Naive B cell (primary cell): ENCODE measurements around the gene CDYL. TPM values are rescaled to one million over a fixed set of nuclear protein-coding genes. Genes with fewer than 3 reads are reported as not detected.

Experiments
- ATAC-seq, 2 donors: fragments of 150-1000 bp; cut with Tn5 transposase; 2 replicates each; pipeline ENCODE4 v1.10.0; 2021; ENCODE audit warnings: low read depth in 2 of 2, mild to moderate bottlenecking in 2 of 2, moderate library complexity in 2 of 2
- DNase-seq: peaks from one replicate; pipeline ENCODE4 v3.0.0; 2022
- H3K27ac Mint-ChIP-seq, 6 donors: one replicate each; pipeline ENCODE4 v1.8.0; 2020 to 2022; ENCODE audit warnings: mild to moderate bottlenecking in 6 of 6, mixed read lengths in 6 of 6, moderate library complexity in 5 of 6, inconsistent platforms in 2 of 6
- H3K27me3 Mint-ChIP-seq, 3 donors: one replicate each; pipeline ENCODE4 v1.8.0; 2021 to 2022; ENCODE audit warnings: mixed read lengths in 3 of 3, mild to moderate bottlenecking in 1 of 3
- H3K36me3 Mint-ChIP-seq, 2 donors: one replicate each; pipeline ENCODE4 v1.8.0; 2020 to 2022; ENCODE audit warnings: mixed read lengths in 2 of 2, inconsistent platforms in 1 of 2, mild to moderate bottlenecking in 1 of 2
- H3K4me1 Mint-ChIP-seq, 3 donors: one replicate each; pipeline ENCODE4 v1.8.0; 2020 to 2022; ENCODE audit warnings: mixed read lengths in 3 of 3, inconsistent platforms in 1 of 3, mild to moderate bottlenecking in 1 of 3, moderate library complexity in 1 of 3
- H3K4me3 Mint-ChIP-seq, 8 donors: one replicate each; pipeline ENCODE4 v1.8.0; 2020 to 2022; ENCODE audit warnings: mild to moderate bottlenecking in 8 of 8, mixed read lengths in 8 of 8, moderate library complexity in 8 of 8, inconsistent platforms in 2 of 8
- H3K9me3 Mint-ChIP-seq, 7 donors: one replicate each; pipeline ENCODE4 v1.8.0; 2020 to 2022; ENCODE audit warnings: mixed read lengths in 7 of 7, mild to moderate bottlenecking in 5 of 7, inconsistent platforms in 2 of 7, moderate library complexity in 1 of 7
- polyA plus RNA-seq, 6 donors: library from polyadenylated mRNA; unstranded; fragments of 300-500 nt; fragmentation: Illumina TruSeq; gene quantifications; one replicate each; pipeline ENCODE4 v1.2.3, GENCODE V29; 2021; ENCODE audit warnings: low read depth in 6 of 6

The CDYL gene
- polyA plus RNA-seq, 6 donors from 2014 or later: 5.5 to 9.8 (median 7.8) TPM

DNA sequence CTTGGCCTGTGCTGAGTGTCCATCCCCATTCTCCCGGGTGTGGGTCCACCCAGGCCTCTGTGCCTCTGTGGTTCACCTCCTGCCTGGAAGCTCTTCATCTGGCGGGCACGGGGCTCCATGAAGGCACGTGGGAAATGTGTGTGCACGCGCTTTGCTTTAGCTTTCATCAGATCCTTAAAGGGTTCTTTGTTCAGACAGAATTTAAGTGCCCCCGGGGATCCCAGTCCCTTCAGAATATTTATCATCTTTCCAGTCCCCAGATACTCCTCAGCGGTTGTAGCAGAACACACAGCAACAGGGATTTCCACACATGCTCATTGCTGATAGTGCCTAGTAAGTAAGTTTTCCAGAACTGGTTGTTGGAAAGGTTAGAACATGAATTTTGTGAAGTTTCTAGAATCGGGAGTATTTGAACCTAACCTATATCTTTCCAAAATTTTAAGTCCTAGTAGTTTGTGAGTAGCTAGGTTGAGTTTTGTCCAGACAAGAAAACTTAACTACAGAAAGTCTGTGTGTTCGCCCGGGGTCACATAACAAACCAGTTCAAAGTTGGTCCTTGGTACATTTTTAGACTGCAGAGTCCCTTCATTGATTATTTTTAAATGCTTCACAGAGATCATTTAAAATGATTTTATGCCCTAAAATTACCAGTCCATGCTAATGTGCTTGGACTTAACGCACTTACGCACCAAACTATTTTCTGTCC lies 159.9 kb downstream of the CDYL start:
- Mint-ChIP-seq H3K4me3 (no peak overlapping the region), H3K27me3 (no peaks in the 10 kb centered on the region), H3K4me1 (peaks cover 24 to 33% (median 24%) of the 10 kb centered on the region in 3 donors), H3K27ac (peak overlapping the region; percentile 54 to 87 (median 75)), H3K36me3 (peaks cover 11 to 14% of the 10 kb centered on the region in 2 donors), H3K9me3 (no peaks in the 10 kb centered on the region)
- no peak for DNase-seq
- no peak for ATAC-seq

- H3K4me3 Mint-ChIP-seq: no peak overlapping the region
- no peaks in the 10 kb centered on the region for H3K27me3 Mint-ChIP-seq
- H3K27ac Mint-ChIP-seq: peak overlapping the region in 4 of 6 donors; percentile 54 to 82 (median 68)
- peaks cover 18 to 29% (median 22%) of the 10 kb centered on the region in 3 donors for H3K4me1 Mint-ChIP-seq
- ATAC-seq (peak; percentile 32), DNase-seq (peak; percentile 28)
- H3K9me3 Mint-ChIP-seq: no peaks in the 10 kb centered on the region
- peaks cover 11 to 14% of the 10 kb centered on the region in 2 donors for H3K36me3 Mint-ChIP-seq
Measured at GRCh38 chr6:4936681-4937041, 160.5 kb downstream of the CDYL start.

- ATAC-seq (no peak), DNase-seq (no peak)
- H3K27ac Mint-ChIP-seq: no peak overlapping the region
- H3K4me3 Mint-ChIP-seq: no peak overlapping the region
- H3K27me3 Mint-ChIP-seq: no peaks in the 10 kb centered on the region
- peaks cover 16% of the 10 kb centered on the region in 2 donors for H3K36me3 Mint-ChIP-seq
- peaks cover 16 to 25% (median 24%) of the 10 kb centered on the region in 3 donors for H3K4me1 Mint-ChIP-seq
- no peaks in the 10 kb centered on the region for H3K9me3 Mint-ChIP-seq
Measured at GRCh38 chr6:4937414-4937813, 161.2 kb downstream of the CDYL start.

- ATAC-seq: no peak
- H3K27ac Mint-ChIP-seq: peak overlapping the region in 1 of 6 donors; percentile 56
- no peak overlapping the region for H3K4me3 Mint-ChIP-seq
- peaks cover 6 to 18% (median 16%) of the 10 kb centered on the region in 3 donors for H3K4me1 Mint-ChIP-seq
- H3K9me3 Mint-ChIP-seq: no peaks in the 10 kb centered on the region
- DNase-seq: no peak
- H3K27me3 Mint-ChIP-seq: no peaks in the 10 kb centered on the region
- H3K36me3 Mint-ChIP-seq: peaks cover 14 to 16% of the 10 kb centered on the region in 2 donors
Measured at GRCh38 chr6:4939241-4939640, 163.0 kb downstream of the CDYL start.

GRCh38 chr6:4940416-4940815 lies 164.2 kb downstream of the CDYL start:
- no peaks in the 10 kb centered on the region for H3K9me3 Mint-ChIP-seq
- H3K36me3 Mint-ChIP-seq: peaks cover 14 to 25% of the 10 kb centered on the region in 2 donors
- H3K27ac Mint-ChIP-seq: no peak overlapping the region
- no peaks in the 10 kb centered on the region for H3K27me3 Mint-ChIP-seq
- no peak overlapping the region for H3K4me3 Mint-ChIP-seq
- ATAC-seq (no peak), DNase-seq (no peak)
- peaks cover 6 to 14% (median 9%) of the 10 kb centered on the region in 3 donors for H3K4me1 Mint-ChIP-seq

DNA sequence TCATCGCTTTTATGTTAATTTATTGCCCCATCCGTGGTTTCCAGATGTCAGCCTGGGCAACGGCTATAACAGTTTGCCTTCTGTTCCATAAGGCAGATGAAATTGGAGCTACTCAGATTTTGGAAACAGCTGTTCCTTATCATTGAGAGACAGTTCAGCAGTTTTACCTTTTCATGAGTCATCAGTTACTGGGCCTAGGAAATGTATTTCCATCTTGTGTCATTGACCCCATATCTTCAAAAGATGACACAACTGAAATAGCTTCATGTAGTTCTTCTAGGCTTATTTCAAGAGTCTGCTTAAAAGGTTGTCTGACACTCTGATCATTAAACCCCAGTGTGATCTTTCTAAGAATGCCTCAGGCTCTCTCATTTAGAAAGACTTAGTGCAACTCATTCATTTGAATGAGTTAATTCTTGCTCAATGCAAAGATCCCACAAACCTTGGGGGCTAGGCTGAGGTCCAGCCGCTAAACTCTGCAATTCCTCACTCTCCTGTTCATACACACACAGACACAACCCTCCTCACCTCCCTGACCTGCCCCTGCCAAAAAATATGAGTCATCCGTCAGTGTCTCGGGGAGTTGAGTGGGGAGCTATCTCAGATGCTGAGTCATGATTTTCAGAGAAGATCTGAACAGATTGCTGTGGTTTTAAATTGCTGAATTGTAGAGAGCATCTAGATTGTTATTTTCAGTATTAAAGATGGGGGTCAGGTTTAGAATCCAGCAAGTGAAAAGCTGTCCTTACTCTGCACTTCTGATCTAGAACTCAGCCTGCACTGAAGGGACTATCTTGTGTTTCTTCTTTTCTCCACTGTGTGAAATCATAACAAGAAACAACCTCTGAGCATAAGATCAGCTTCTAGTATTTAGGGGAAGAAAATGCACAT lies 165.8 kb downstream of the CDYL start:
- ATAC-seq (no peak), DNase-seq (no peak)
- Mint-ChIP-seq H3K27me3 (no peaks in the 10 kb centered on the region), H3K27ac (peak overlapping the region in 3 of 6 donors; percentile 47 to 49 (median 48)), H3K4me3 (no peak overlapping the region), H3K4me1 (peaks cover 0 to 14% (median 4%) of the 10 kb centered on the region in 3 donors), H3K9me3 (no peaks in the 10 kb centered on the region), H3K36me3 (peaks cover 14 to 27% of the 10 kb centered on the region in 2 donors)

GRCh38 chr6:4942673-4943009 lies 166.4 kb downstream of the CDYL start:
- H3K27me3 Mint-ChIP-seq: no peaks in the 10 kb centered on the region
- H3K9me3 Mint-ChIP-seq: no peaks in the 10 kb centered on the region
- peaks cover 14 to 24% of the 10 kb centered on the region in 2 donors for H3K36me3 Mint-ChIP-seq
- H3K4me1 Mint-ChIP-seq: peaks cover 0 to 14% (median 4%) of the 10 kb centered on the region in 3 donors
- DNase-seq (no peak), ATAC-seq (no peak)
- peak overlapping the region in 2 of 6 donors; percentile 48 to 64 for H3K27ac Mint-ChIP-seq
- H3K4me3 Mint-ChIP-seq: no peak overlapping the region

- ATAC-seq (no peak), DNase-seq (no peak)
- H3K27ac Mint-ChIP-seq: peak overlapping the region in 1 of 6 donors; percentile 69
- no peaks in the 10 kb centered on the region for H3K27me3 Mint-ChIP-seq
- H3K4me1 Mint-ChIP-seq: peaks cover 0 to 14% (median 4%) of the 10 kb centered on the region in 3 donors
- H3K4me3 Mint-ChIP-seq: no peak overlapping the region
- no peaks in the 10 kb centered on the region for H3K9me3 Mint-ChIP-seq
- H3K36me3 Mint-ChIP-seq: peaks cover 14 to 21% of the 10 kb centered on the region in 2 donors
Measured at GRCh38 chr6:4943716-4944115, 167.5 kb downstream of the CDYL start.

DNA sequence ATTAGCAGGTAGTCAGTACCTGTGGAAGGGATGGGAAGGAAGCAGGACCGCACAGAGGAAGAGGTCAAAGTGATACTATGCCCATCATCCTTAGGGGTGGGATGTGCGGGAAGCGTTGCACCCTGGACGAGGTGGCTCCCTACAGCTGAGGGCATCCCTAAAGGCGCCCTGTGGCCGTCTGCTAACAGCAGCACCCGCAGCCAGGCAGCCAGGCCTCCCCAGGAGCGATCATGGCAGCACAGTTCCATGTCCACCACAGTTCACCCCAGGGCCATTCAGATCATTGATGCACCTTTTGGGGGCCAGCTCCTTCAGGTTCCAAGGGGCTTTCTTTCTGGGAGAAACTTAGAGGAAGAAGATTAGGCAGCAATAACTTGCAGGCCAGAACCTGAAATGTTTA lies 168.1 kb downstream of the CDYL start:
- ATAC-seq (no peak), DNase-seq (no peak)
- H3K4me1 Mint-ChIP-seq: peaks cover 0 to 14% (median 4%) of the 10 kb centered on the region in 3 donors
- no peaks in the 10 kb centered on the region for H3K9me3 Mint-ChIP-seq
- H3K36me3 Mint-ChIP-seq: peaks cover 15 to 21% of the 10 kb centered on the region in 2 donors
- H3K27ac Mint-ChIP-seq: peak overlapping the region in 1 of 6 donors; percentile 69
- no peak overlapping the region for H3K4me3 Mint-ChIP-seq
- H3K27me3 Mint-ChIP-seq: no peaks in the 10 kb centered on the region

GRCh38 chr6:4946521-4946920 lies 170.3 kb downstream of the CDYL start:
- H3K27me3 Mint-ChIP-seq: no peaks in the 10 kb centered on the region
- no peaks in the 10 kb centered on the region for H3K9me3 Mint-ChIP-seq
- DNase-seq: no peak
- peaks cover 0 to 11% (median 4%) of the 10 kb centered on the region in 3 donors for H3K4me1 Mint-ChIP-seq
- ATAC-seq: no peak
- no peak overlapping the region for H3K4me3 Mint-ChIP-seq
- peaks cover 15 to 17% of the 10 kb centered on the region in 2 donors for H3K36me3 Mint-ChIP-seq
- H3K27ac Mint-ChIP-seq: no peak overlapping the region

DNA sequence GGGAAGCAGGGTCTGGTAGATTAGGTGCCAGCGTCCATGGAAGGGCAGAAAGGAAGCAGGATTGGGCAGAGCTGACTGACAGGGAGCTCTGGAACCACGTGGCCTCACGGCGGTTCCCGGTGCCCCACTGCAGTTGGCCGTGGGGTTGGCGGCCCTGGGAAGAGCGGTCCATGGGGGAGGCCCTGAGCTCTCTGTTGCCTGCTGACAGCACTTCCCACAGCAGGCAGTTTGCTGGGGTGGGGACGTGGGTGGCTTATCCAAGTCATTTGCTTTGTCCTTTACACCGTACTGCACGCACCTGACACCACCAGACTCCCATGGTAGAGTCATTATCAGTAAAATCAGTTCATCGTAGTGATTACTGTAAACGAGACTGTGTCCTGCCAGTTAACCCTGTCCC lies 171.5 kb downstream of the CDYL start:
- no peaks in the 10 kb centered on the region for H3K9me3 Mint-ChIP-seq
- H3K27ac Mint-ChIP-seq: no peak overlapping the region
- H3K36me3 Mint-ChIP-seq: peaks cover 10 to 13% of the 10 kb centered on the region in 2 donors
- ATAC-seq (no peak), DNase-seq (no peak)
- H3K27me3 Mint-ChIP-seq: no peaks in the 10 kb centered on the region
- H3K4me3 Mint-ChIP-seq: no peak overlapping the region
- H3K4me1 Mint-ChIP-seq: peaks cover 0 to 4% (median 2%) of the 10 kb centered on the region in 3 donors

DNA sequence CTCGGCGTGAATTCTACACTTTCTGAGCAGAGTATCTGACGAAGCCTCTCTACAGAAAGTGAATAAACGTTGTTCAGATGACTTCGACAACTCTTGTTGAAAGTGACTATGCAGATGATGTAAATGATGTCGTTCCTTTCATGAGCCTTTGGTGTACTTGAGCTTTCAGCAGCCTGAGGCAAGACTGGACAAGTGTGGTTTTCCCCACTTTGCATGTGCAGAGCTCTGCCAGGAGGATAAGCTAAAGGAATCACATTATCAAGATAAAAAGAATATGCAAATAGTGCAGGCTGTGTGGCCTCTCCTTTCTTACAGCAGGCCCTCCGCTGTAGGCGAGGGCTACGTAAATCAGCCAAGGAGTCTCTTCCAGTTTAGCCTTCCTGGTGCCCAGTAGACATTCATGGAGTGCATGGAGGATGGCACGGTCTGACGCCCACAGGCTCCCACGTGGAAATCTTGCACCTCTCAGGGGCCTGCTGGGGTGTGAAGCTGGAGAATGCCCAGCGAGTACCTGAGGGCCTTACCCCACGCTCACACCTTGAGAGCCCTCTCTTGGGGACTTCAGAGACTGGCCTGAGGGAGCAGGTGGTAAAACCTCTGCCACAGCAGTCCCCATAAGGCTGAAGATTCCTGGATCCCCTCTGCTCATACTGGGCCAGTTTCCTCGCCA lies 172.7 kb downstream of the CDYL start:
- Mint-ChIP-seq H3K27ac (no peak overlapping the region), H3K4me1 (peaks cover 0 to 4% (median 0%) of the 10 kb centered on the region in 3 donors), H3K36me3 (peaks cover 9 to 10% of the 10 kb centered on the region in 2 donors), H3K4me3 (no peak overlapping the region), H3K27me3 (no peaks in the 10 kb centered on the region), H3K9me3 (no peaks in the 10 kb centered on the region)
- DNase-seq: no peak
- no peak for ATAC-seq

- Mint-ChIP-seq H3K9me3 (no peaks in the 10 kb centered on the region), H3K4me3 (no peak overlapping the region), H3K36me3 (peaks cover 5 to 9% of the 10 kb centered on the region in 2 donors), H3K4me1 (peaks cover 0 to 5% (median 0%) of the 10 kb centered on the region in 3 donors), H3K27ac (peak overlapping the region in 1 of 6 donors; percentile 26), H3K27me3 (no peaks in the 10 kb centered on the region)
- no peak for DNase-seq
- ATAC-seq: no peak
Measured at GRCh38 chr6:4950076-4950475, 173.9 kb downstream of the CDYL start.
